CD14-positive monocyte (primary cell): Measurements from ENCODE around the gene MYZAP. TPM values are rescaled to one million over a fixed set of nuclear protein-coding genes. Genes with fewer than 3 reads are reported as not detected.

Source experiments
- DNase-seq, 3 donors: peaks; one replicate each; pipeline ENCODE4 v3.0.0-alpha.2; 2011 to 2022
- H2AFZ ChIP-seq: 2 replicates; pipeline ENCODE4 v1.6.0; 2012; ENCODE audit warnings: mild to moderate bottlenecking, low read depth, low read length, inconsistent platforms; ENCODE audit not compliant: insufficient read depth, poor library complexity, severe bottlenecking
- H3K27ac ChIP-seq, 2 donors: 1 replicate in 1 of 2; 2 replicates in 1 of 2; pipeline ENCODE4 v1.5.1; 2012 to 2013; ENCODE audit warnings: low read length in 2 of 2, control low read depth in 1 of 2, inconsistent platforms in 1 of 2, low read depth in 1 of 2, mild to moderate bottlenecking in 1 of 2
- H3K27me3 ChIP-seq, 2 donors: one replicate each; pipeline versions ENCODE4 v1.6.0 to v1.6.1; 2011 to 2013; ENCODE audit warnings: low read length in 2 of 2; ENCODE audit not compliant: control insufficient read depth in 2 of 2, insufficient read depth in 2 of 2
- H3K36me3 ChIP-seq, 2 donors: replicated peaks in 1 of 2; 1 replicate in 1 of 2; 2 replicates in 1 of 2; pipeline versions ENCODE4 v1.5.1 to v1.6.1; 2012 to 2013; ENCODE audit warnings: low read length in 2 of 2, control low read depth in 1 of 2, inconsistent platforms in 1 of 2, mild to moderate bottlenecking in 1 of 2; ENCODE audit not compliant: insufficient read depth in 2 of 2, control insufficient read depth in 1 of 2
- H3K4me1 ChIP-seq, 2 donors: 1 replicate in 1 of 2; 2 replicates in 1 of 2; pipeline versions ENCODE4 v1.5.1 to v1.6.1; 2012 to 2013; ENCODE audit warnings: low read length in 2 of 2, control low read depth in 1 of 2, inconsistent platforms in 1 of 2, mild to moderate bottlenecking in 1 of 2, moderate library complexity in 1 of 2; ENCODE audit not compliant: insufficient read depth in 2 of 2, control insufficient read depth in 1 of 2
- H3K4me2 ChIP-seq: replicated peaks from 2 replicates; pipeline ENCODE3; 2012; ENCODE audit warnings: low read length, moderate library complexity, mild to moderate bottlenecking; ENCODE audit not compliant: poor library complexity, severe bottlenecking; ENCODE audit errors: extremely low read depth
- H3K4me3 ChIP-seq, 3 experiments: fragments of 200-600 bp in 1 of 3; sonication (generic) in 1 of 3; replicated peaks in 1 of 3; 1 replicate in 2 of 3; 2 replicates in 1 of 3; pipeline ENCODE4 v1.5.1; 2011 to 2013; ENCODE audit warnings: low read length in 3 of 3, mild to moderate bottlenecking in 3 of 3, control low read depth in 2 of 3, low read depth in 2 of 3, inconsistent platforms in 1 of 3, moderate library complexity in 1 of 3
- H3K79me2 ChIP-seq: 2 replicates; pipeline ENCODE4 v1.6.0; 2012; ENCODE audit warnings: mild to moderate bottlenecking, control low read depth, inconsistent platforms, low read length, moderate library complexity; ENCODE audit not compliant: insufficient read depth
- H3K9ac ChIP-seq: 2 replicates; pipeline ENCODE4 v1.6.0; 2017; ENCODE audit warnings: low read length, mild to moderate bottlenecking; ENCODE audit not compliant: insufficient read depth, poor library complexity, severe bottlenecking
- H3K9me3 ChIP-seq, 2 donors: replicated peaks in 1 of 2; 1 replicate in 1 of 2; 2 replicates in 1 of 2; pipeline versions ENCODE4 v1.5.1 to v1.6.1; 2012 to 2013; ENCODE audit warnings: low read length in 2 of 2, control low read depth in 1 of 2; ENCODE audit not compliant: control insufficient read depth in 1 of 2, insufficient read depth in 1 of 2
- H4K20me1 ChIP-seq: 2 replicates; pipeline ENCODE4 v1.6.0; 2012; ENCODE audit warnings: mild to moderate bottlenecking, low read length, control low read depth, moderate library complexity; ENCODE audit not compliant: insufficient read depth
- H3K27ac Mint-ChIP-seq, 7 donors: one replicate each; pipeline ENCODE4 v1.8.0; 2020; ENCODE audit warnings: mild to moderate bottlenecking in 7 of 7, mixed read lengths in 7 of 7, moderate library complexity in 6 of 7, inconsistent platforms in 2 of 7
- H3K27me3 Mint-ChIP-seq, 3 donors: one replicate each; pipeline ENCODE4 v1.8.0; 2021 to 2022; ENCODE audit warnings: low read depth in 3 of 3, mild to moderate bottlenecking in 3 of 3, mixed read lengths in 3 of 3, moderate library complexity in 3 of 3, inconsistent platforms in 1 of 3
- H3K36me3 Mint-ChIP-seq, 2 donors: one replicate each; pipeline ENCODE4 v1.8.0; 2020; ENCODE audit warnings: mixed read lengths in 2 of 2, inconsistent platforms in 1 of 2, mild to moderate bottlenecking in 1 of 2
- H3K4me1 Mint-ChIP-seq: one replicate; pipeline ENCODE4 v1.8.0; 2020; ENCODE audit warnings: mild to moderate bottlenecking, mixed read lengths
- H3K4me3 Mint-ChIP-seq, 2 donors: one replicate each; pipeline ENCODE4 v1.8.0; 2020; ENCODE audit warnings: mild to moderate bottlenecking in 2 of 2, mixed read lengths in 2 of 2, moderate library complexity in 1 of 2
- H3K9me3 Mint-ChIP-seq, 7 donors: one replicate each; pipeline ENCODE4 v1.8.0; 2020 to 2022; ENCODE audit warnings: mixed read lengths in 7 of 7, mild to moderate bottlenecking in 6 of 7, moderate library complexity in 6 of 7, inconsistent platforms in 2 of 7
- CTCF ChIP-seq: fragments of 200-600 bp; IDR thresholded peaks from one replicate; pipeline ENCODE4 v1.8.0; 2022; ENCODE audit warnings: antibody characterized with exemption, mild to moderate bottlenecking
- WGBS: methylation state at CpG from one replicate; pipeline ENCODE4 v1.1.5; 2013; ENCODE audit warnings: missing lambda C conversion rate; ENCODE audit not compliant: insufficient coverage; 5-methylcytosine and 5-hydroxymethylcytosine counted together
- intact Hi-C, 2 donors: fragments of 100-400 bp; cut with micrococcal nuclease; formaldehyde crosslinking; loops; one replicate each; pipeline versions ENCODE4 v1.15.0 to v1.15.1; 2023
- polyA plus RNA-seq, 3 donors: library from polyadenylated mRNA; depleted of rRNA in 1 of 3; unstranded in 2 of 3; stranded (reverse) in 1 of 3; fragments of 300-500 nt in 2 of 3; fragments of >200 nt in 1 of 3; fragmentation: Illumina TruSeq in 2 of 3; gene quantifications; 1 replicate in 2 of 3; 2 replicates in 1 of 3; pipeline ENCODE4 v1.2.3, GENCODE V29; 2012 to 2021

MYZAP gene
- polyA plus RNA-seq, 3 donors, result 0.12 to 0.13 TPM; not detected in 1

- Histone ChIP-seq H3K27ac (no peak overlapping the region), H3K4me1 (no peaks in the 10 kb centered on the region), H4K20me1 (no peaks in the 10 kb centered on the region), H3K4me3 (no peak overlapping the region), H3K4me2 (no peak overlapping the region), H3K79me2 (no peaks in the 10 kb centered on the region), H3K9ac (no peak overlapping the region), H3K9me3 (no peaks in the 10 kb centered on the region), H3K36me3 (no peaks in the 10 kb centered on the region), H3K27me3 (no peaks in the 10 kb centered on the region), H2AFZ (no peak overlapping the region)
- no peak for TF ChIP-seq CTCF
- H3K27me3 Mint-ChIP-seq, result peaks cover 0 to 2% (median 1%) of the 10 kb centered on the region in 3 donors
- WGBS, result 100% methylated on average over 6 of the region's 10 CpGs
- intact Hi-C loops, result loop anchor here in 1 of 2 donors (10.0 kb wide), 1 partner anchor 101 kb away; no protein-coding TSS in a partner anchor
- peaks cover 0 to 2% (median 0%) of the 10 kb centered on the region in 7 donors for H3K9me3 Mint-ChIP-seq
- H3K4me1 Mint-ChIP-seq, result peaks cover 8% of the 10 kb centered on the region
- no peak for DNase-seq
- no peaks in the 10 kb centered on the region for H3K36me3 Mint-ChIP-seq
- peak overlapping the region in 1 of 7 donors; percentile 52 for H3K27ac Mint-ChIP-seq
- no peak overlapping the region for H3K4me3 Mint-ChIP-seq
Measured at GRCh38 chr15:57554063-57554811, 37.5 kb upstream of the MYZAP start.

- H3K27me3 ChIP-seq, result no peaks in the 10 kb centered on the region
- Mint-ChIP-seq H3K36me3 (no peaks in the 10 kb centered on the region), H3K4me3 (no peak overlapping the region), H3K27ac (no peak overlapping the region), H3K4me1 (peaks cover 8% of the 10 kb centered on the region), H3K27me3 (peaks cover 1 to 2% (median 2%) of the 10 kb centered on the region in 3 donors), H3K9me3 (peaks cover 0 to 2% (median 0%) of the 10 kb centered on the region in 7 donors)
- H3K36me3 ChIP-seq, result no peaks in the 10 kb centered on the region
- H3K9me3 ChIP-seq, result no peaks in the 10 kb centered on the region
- WGBS, result no CpG with 5 or more reads among the region's 4 CpGs
- no peak overlapping the region for H3K27ac ChIP-seq
- intact Hi-C loops, result loop anchor here in 1 of 2 donors (10.0 kb wide), 1 partner anchor 100 kb away; no protein-coding TSS in a partner anchor
- no peak overlapping the region for H3K4me2 ChIP-seq
- no peak overlapping the region for H3K4me3 ChIP-seq
- H3K79me2 ChIP-seq, result no peaks in the 10 kb centered on the region
- no peaks in the 10 kb centered on the region for H4K20me1 ChIP-seq
- no peak for DNase-seq
- TF ChIP-seq CTCF, result no peak
- H3K4me1 ChIP-seq, result no peaks in the 10 kb centered on the region
- no peak overlapping the region for H3K9ac ChIP-seq
- H2AFZ ChIP-seq, result no peak overlapping the region
Measured at GRCh38 chr15:57554812-57555179, 36.9 kb upstream of the MYZAP start.
